ENCODE measurements around the gene FAM118B. TPM values are rescaled to one million over a fixed set of nuclear protein-coding genes. Genes with fewer than 3 reads are reported as not detected.

Gene FAM118B
- polyA plus RNA-seq, 1 experiment, result 14.2 TPM

GRCh38 chr11:126279191-126279590 lies 67.6 kb downstream of the FAM118B start:
- POLR2A ChIA-PET, result no interaction called here
- no peak for TF ChIP-seq CTCF (IDR thresholded peaks at IDR 0.05; ENCODE audit: insufficient read depth, low read depth, low read length)

GRCh38 chr11:126280595-126280994 lies 69.0 kb downstream of the FAM118B start:
- no peaks in the 10 kb centered on the region for H3K27me3 ChIP-seq (ENCODE audit: control insufficient read depth, insufficient read depth, low read length)
- CTCF ChIA-PET, result no interaction called here
- POLR2A ChIA-PET, result no interaction called here
- TF ChIP-seq CTCF (IDR thresholded peaks at IDR 0.05; ENCODE audit: insufficient read depth, low read depth, low read length), result no peak
- no peak for DNase-seq (ENCODE audit: low read depth)
- peaks cover 3% of the 10 kb centered on the region for H3K36me3 ChIP-seq (ENCODE audit: control insufficient read depth, insufficient read depth, low read length)
- no peak overlapping the region for H3K4me3 ChIP-seq (ENCODE audit: low read depth, low read length)

More at GRCh38 chr11:126279191-126279590, 67.6 kb downstream of the FAM118B start:
- Histone ChIP-seq H3K36me3 (ENCODE audit: control insufficient read depth, insufficient read depth, low read length) (peaks cover 6% of the 10 kb centered on the region), H3K27me3 (ENCODE audit: control insufficient read depth, insufficient read depth, low read length) (no peaks in the 10 kb centered on the region), H3K4me3 (ENCODE audit: low read depth, low read length) (no peak overlapping the region)
- CTCF ChIA-PET, result no interaction called here
- no peak for DNase-seq (ENCODE audit: low read depth)

GRCh38 chr11:126281245-126281644 lies 69.7 kb downstream of the FAM118B start:
- Histone ChIP-seq H3K27me3 (ENCODE audit: control insufficient read depth, insufficient read depth, low read length) (no peaks in the 10 kb centered on the region), H3K36me3 (ENCODE audit: control insufficient read depth, insufficient read depth, low read length) (no peaks in the 10 kb centered on the region; the same call in none of the 2 replicates), H3K4me3 (ENCODE audit: low read depth, low read length) (no peak overlapping the region)
- POLR2A ChIA-PET, result interaction anchor here (0.6 to 0.7 kb wide), 2 partner anchors 51 to 54 kb away, joined by 3 read pairs; no protein-coding TSS in a partner anchor
- no peak for DNase-seq (ENCODE audit: low read depth)
- CTCF ChIA-PET, result no interaction called here
- TF ChIP-seq CTCF (IDR thresholded peaks at IDR 0.05; ENCODE audit: insufficient read depth, low read depth, low read length), result no peak

GRCh38 chr11:126281666-126282175 lies 70.1 kb downstream of the FAM118B start:
- no peaks in the 10 kb centered on the region for H3K27me3 ChIP-seq (ENCODE audit: control insufficient read depth, insufficient read depth, low read length)
- DNase-seq (ENCODE audit: low read depth), result no peak
- H3K4me3 ChIP-seq (ENCODE audit: low read depth, low read length), result no peak overlapping the region
- H3K36me3 ChIP-seq (ENCODE audit: control insufficient read depth, insufficient read depth, low read length), result peaks cover under 1% of the 10 kb centered on the region
- TF ChIP-seq CTCF (IDR thresholded peaks at IDR 0.05; ENCODE audit: insufficient read depth, low read depth, low read length), result no peak
- ChIA-PET CTCF (interaction anchor here (1.2 kb wide), 1 partner anchor 12 kb away, joined by 4 read pairs; no protein-coding TSS in a partner anchor), POLR2A (interaction anchor here (0.6 to 0.7 kb wide), 2 partner anchors 50 to 54 kb away, joined by 3 read pairs; no protein-coding TSS in a partner anchor)

- ChIA-PET POLR2A (no interaction called here), CTCF (interaction anchor here (1.2 kb wide), 1 partner anchor 13 kb away, joined by 4 read pairs; no protein-coding TSS in a partner anchor)
- Histone ChIP-seq H3K4me3 (ENCODE audit: low read depth, low read length) (peak overlapping the region; percentile 74), H3K36me3 (ENCODE audit: control insufficient read depth, insufficient read depth, low read length) (peaks cover 3% of the 10 kb centered on the region), H3K27me3 (ENCODE audit: control insufficient read depth, insufficient read depth, low read length) (no peaks in the 10 kb centered on the region)
- no peak for DNase-seq (ENCODE audit: low read depth)
- TF ChIP-seq CTCF (IDR thresholded peaks at IDR 0.05; ENCODE audit: insufficient read depth, low read depth, low read length), result no peak
These were observed 70.8 kb downstream of the FAM118B start for GRCh38 chr11:126282361-126282735.

All from BJ (cell line).